K562 (cell line): ENCODE data around the gene SMNDC1. TPM values are rescaled to one million over a fixed set of nuclear protein-coding genes. Genes with fewer than 3 reads are reported as not detected.
A peak's percentile ranks its signal among the peaks of the same experiment; 100 is the strongest.

Experiments
- ATAC-seq: fragments of 200-7000 bp; cut with Tn5 transposase; 3 replicates; pipeline ENCODE4 v1.9.1; 2020; ENCODE audit warnings: moderate library complexity
- BruUV-seq: library from RNA; stranded (reverse); fragments of 400-500 nt; replicated peaks from 2 replicates; lab custom pipeline; 2021; lab: Mats Ljungman, UMichigan
- CTCF ChIA-PET: fragments of 300-600 bp; formaldehyde crosslinking; extraction: SDS; loops from one replicate; lab custom pipeline; 2021; ENCODE audit warnings: low intra/inter-chr PET ratio; lab: Yijun Ruan, JAX
- POLR2A ChIA-PET: fragments of 300-600, 350-650 bp; sonication (Branson Sonifier 250); formaldehyde crosslinking; extraction: SDS; loops from one replicate; lab custom pipeline; 2021; ENCODE audit warnings: antibody characterized with exemption, inconsistent platforms; lab: Yijun Ruan, JAX
- DNase-seq, 4 experiments: peaks; one replicate each; pipeline versions ENCODE4 v3.0.0 to v3.0.0-alpha.2; 2011 to 2018; ENCODE audit warnings: low spot score in 3 of 4, mixed read lengths in 3 of 4; ENCODE audit errors: extremely low read depth in 1 of 4
- FAIRE-seq: peaks from 2 replicates; lab custom pipeline; 2011; peaks lifted over from hg19 to GRCh38; lab: Jason Lieb, UNC
- H2AFZ ChIP-seq: 2 replicates; pipeline ENCODE4 v1.6.0; 2011; ENCODE audit warnings: low read depth, low read length, control low read depth, inconsistent platforms
- H3K27ac ChIP-seq: fragments of 200-600 bp; 3 replicates; pipeline ENCODE4 v1.8.0; 2011; ENCODE audit warnings: low read depth, mild to moderate bottlenecking, control low read depth, inconsistent platforms, low read length, moderate library complexity, mixed read lengths; ENCODE audit errors: extremely low read depth
- H3K27me3 ChIP-seq, 2 experiments: fragments of 300-600 bp in 1 of 2; 2 replicates in 1 of 2; 3 replicates in 1 of 2; pipeline versions ENCODE4 v1.6.0 to v1.8.0; 2011; ENCODE audit warnings: inconsistent platforms in 2 of 2, low read length in 2 of 2, mild to moderate bottlenecking in 1 of 2, mixed read lengths in 1 of 2, moderate library complexity in 1 of 2; ENCODE audit not compliant: control insufficient read depth in 2 of 2, insufficient read depth in 2 of 2
- H3K36me3 ChIP-seq: fragments of 300-600 bp; 3 replicates; pipeline ENCODE4 v1.8.0; 2011; ENCODE audit warnings: mild to moderate bottlenecking, low read length, inconsistent platforms; ENCODE audit not compliant: control insufficient read depth, insufficient read depth
- H3K4me1 ChIP-seq, 2 experiments: fragments of 200-600 bp in 1 of 2; replicated peaks in 1 of 2; 2 replicates in 1 of 2; 3 replicates in 1 of 2; pipeline versions ENCODE4 v1.5.1 to v1.8.0; 2011; ENCODE audit warnings: inconsistent platforms in 2 of 2, low read length in 2 of 2, mild to moderate bottlenecking in 1 of 2, mixed read lengths in 1 of 2, moderate library complexity in 1 of 2; ENCODE audit not compliant: control insufficient read depth in 2 of 2, insufficient read depth in 2 of 2
- H3K4me2 ChIP-seq: 2 replicates; pipeline ENCODE4 v1.6.1; 2011; ENCODE audit warnings: low read length, control low read depth, inconsistent platforms, mixed read lengths; ENCODE audit not compliant: insufficient read depth
- H3K4me3 ChIP-seq: fragments of 200-600 bp; sonication (generic), shearing (Covaris generic); 2 replicates; pipeline ENCODE4 v1.5.1; 2016; ENCODE audit warnings: control low read depth, inconsistent platforms
- H3K79me2 ChIP-seq: fragments of 200-600 bp; 3 replicates; pipeline ENCODE4 v1.8.0; 2011; ENCODE audit warnings: low read length, inconsistent platforms; ENCODE audit not compliant: control insufficient read depth, insufficient read depth
- H3K9ac ChIP-seq, 2 experiments: 2 replicates each; pipeline versions ENCODE4 v1.6.0 to v1.6.1; 2011; ENCODE audit warnings: low read depth in 2 of 2, low read length in 2 of 2, control low read depth in 1 of 2, inconsistent platforms in 1 of 2, mild to moderate bottlenecking in 1 of 2, mixed read lengths in 1 of 2; ENCODE audit not compliant: insufficient read depth in 1 of 2
- H3K9me1 ChIP-seq: one replicate; pipeline ENCODE4 v1.6.0; 2011; ENCODE audit warnings: inconsistent platforms, mild to moderate bottlenecking, low read length, moderate library complexity; ENCODE audit not compliant: control insufficient read depth, insufficient read depth
- H3K9me3 ChIP-seq: replicated peaks from 2 replicates; pipeline ENCODE4 v1.5.1; 2011; ENCODE audit warnings: low read depth, low read length, inconsistent platforms; ENCODE audit not compliant: control insufficient read depth, insufficient read depth
- H4K20me1 ChIP-seq: replicated peaks from 2 replicates; pipeline ENCODE4 v1.6.1; 2011; ENCODE audit warnings: low read length, inconsistent platforms, mixed read lengths; ENCODE audit not compliant: control insufficient read depth, insufficient read depth
- CBX3 ChIP-seq, 2 experiments: IDR thresholded peaks; 1 replicate in 1 of 2; 2 replicates in 1 of 2; pipeline ENCODE4 v1.6.1; 2012; ENCODE audit warnings: inconsistent platforms in 2 of 2, low read length in 2 of 2, borderline replicate concordance in 1 of 2, control low read depth in 1 of 2
- CBX5 ChIP-seq: IDR thresholded peaks from 2 replicates; pipeline ENCODE4 v1.6.1; 2014; ENCODE audit warnings: low read depth, borderline replicate concordance
- FOXA3 ChIP-seq, 2 experiments: fragments of 450-650 bp in 1 of 2; sonication (generic) in 1 of 2; formaldehyde crosslinking; IDR thresholded peaks in 1 of 2; conservative IDR thresholded peaks in 1 of 2; 2 replicates each; pipeline versions ENCODE4 v1.4.0 to v1.8.0; 2020 to 2022; ENCODE audit warnings: mild to moderate bottlenecking in 2 of 2, missing genetic modification reagents in 1 of 2
- TRIM28 ChIP-seq: fragments of 450-650 bp; IDR thresholded peaks from 2 replicates; pipeline ENCODE4 v1.6.1; 2017
- WGBS: fragments of 100-300 bp; shearing (Covaris generic); methylation state at CpG from one replicate; pipeline ENCODE4 v1.1.6; 2016; ENCODE audit warnings: low coverage, mixed read lengths; ENCODE audit not compliant: insufficient coverage; ENCODE audit errors: missing lambda C conversion rate; 5-methylcytosine and 5-hydroxymethylcytosine counted together
- in situ Hi-C: fragments of 300-500 bp; cut with MboI; formaldehyde crosslinking; loops from 4 replicates; pipeline ENCODE4 v1.15.0; 2018; ENCODE audit warnings: inconsistent platforms, mixed read lengths
- intact Hi-C: fragments of 100-400 bp; cut with micrococcal nuclease; formaldehyde crosslinking; loops from 2 replicates; pipeline ENCODE4 v1.14.2; 2022
- polyA plus RNA-seq, 8 experiments: library from polyadenylated mRNA; depleted of rRNA in 4 of 8; stranded (reverse) in 5 of 8; unstranded in 3 of 8; fragments of >200 nt; fragmentation: Nextera tagmentation in 2 of 8; fragmentation: Illumina TruSeq in 1 of 8; extraction: Ambion mirVana in 2 of 8; extraction: Trizol in 1 of 8; gene quantifications; 2 replicates each; pipeline versions ENCODE4 v1.2.1 to v1.2.3, GENCODE V29; 2011 to 2014; ENCODE audit warnings: inconsistent platforms in 1 of 8, missing spikeins in 1 of 8
- total RNA-seq, 7 experiments: library from RNA; depleted of rRNA in 6 of 7; stranded (reverse); fragments of >200 nt in 6 of 7; fragmentation: Illumina TruSeq in 2 of 7; extraction: Trizol in 2 of 7; gene quantifications; 2 replicates each; pipeline versions ENCODE4 v1.2.1 to v1.2.3, GENCODE V29; 2011 to 2021; ENCODE audit warnings: low replicate concordance in 1 of 7
- TF ChIP-seq, protein P1 (sequence below): fragments of 450-650 bp; IDR thresholded peaks from 2 replicates; pipeline ENCODE4 v1.6.1; 2016; ENCODE audit warnings: antibody characterized with exemption

SMNDC1 gene
- total and polyA plus RNA-seq, 9 of the 15 experiments (the other 6 are each of a cell fraction or from before 2014, with no cell fraction given), result 6.8 to 35.8 (median 12.3) TPM

DNA sequence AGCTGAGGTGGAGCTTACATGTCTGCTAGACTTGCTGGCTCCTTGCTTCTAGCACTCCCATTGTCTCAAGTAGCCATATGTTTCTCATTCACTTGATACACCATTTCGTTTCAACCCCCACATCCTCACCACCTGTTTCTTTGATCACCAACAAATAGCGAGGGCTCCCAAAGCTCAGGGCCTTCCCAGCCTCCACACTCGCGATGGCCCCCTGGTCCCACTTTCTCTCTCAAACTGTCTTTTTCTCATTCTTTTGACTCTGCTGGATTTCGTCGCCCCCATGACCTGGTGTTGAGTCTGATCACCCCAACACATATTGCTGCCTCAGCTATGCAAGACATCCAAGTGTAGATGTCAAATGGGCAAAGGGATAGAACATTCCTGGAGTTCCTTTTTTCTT, 26.0 kb upstream of the SMNDC1 start:
- Histone ChIP-seq H3K9me1 (no peaks in the 10 kb centered on the region), H3K4me2 (no peak overlapping the region), H3K4me1 (no peaks in the 10 kb centered on the region), H3K79me2 (no peaks in the 10 kb centered on the region), H3K27me3 (peaks cover 0 to 9% of the 10 kb centered on the region in 2 experiments; a peak in 1 of 5 replicates), H3K4me3 (no peak overlapping the region), H3K9ac (no peak overlapping the region), H3K9me3 (no peaks in the 10 kb centered on the region; the same call in 1 of the 2 replicates), H3K27ac (no peak overlapping the region), H2AFZ (no peak overlapping the region), H3K36me3 (no peaks in the 10 kb centered on the region), H4K20me1 (no peaks in the 10 kb centered on the region)
- ChIA-PET CTCF (no interaction called here), POLR2A (interaction anchor here (1.6 kb wide), 1 partner anchor 22 kb away, joined by 6 read pairs; no protein-coding TSS in a partner anchor)
- BruUV-seq, result no TSS peak
- WGBS, result 0% methylated on average over 4 of the region's 6 CpGs
- DNase-seq, result no peak
- TF ChIP-seq FOXA3 (CRISPR knock-in tag; conservative IDR thresholded peaks at IDR 0.05 in 1 of 2, IDR thresholded peaks at IDR 0.05 in 1 of 2) (no peak), TRIM28 (peak; percentile 69), CBX5 (peak; percentile 51; the same call in 1 of the 2 replicates), CBX3 (IDR thresholded peaks at IDR 0.05; ENCODE audit: borderline replicate concordance in 1 of 2, low read length in 2 of 2) (peak in 1 of 2 experiments; percentile 81; a peak in 2 of 3 replicates)
- TF ChIP-seq, protein P1, sequence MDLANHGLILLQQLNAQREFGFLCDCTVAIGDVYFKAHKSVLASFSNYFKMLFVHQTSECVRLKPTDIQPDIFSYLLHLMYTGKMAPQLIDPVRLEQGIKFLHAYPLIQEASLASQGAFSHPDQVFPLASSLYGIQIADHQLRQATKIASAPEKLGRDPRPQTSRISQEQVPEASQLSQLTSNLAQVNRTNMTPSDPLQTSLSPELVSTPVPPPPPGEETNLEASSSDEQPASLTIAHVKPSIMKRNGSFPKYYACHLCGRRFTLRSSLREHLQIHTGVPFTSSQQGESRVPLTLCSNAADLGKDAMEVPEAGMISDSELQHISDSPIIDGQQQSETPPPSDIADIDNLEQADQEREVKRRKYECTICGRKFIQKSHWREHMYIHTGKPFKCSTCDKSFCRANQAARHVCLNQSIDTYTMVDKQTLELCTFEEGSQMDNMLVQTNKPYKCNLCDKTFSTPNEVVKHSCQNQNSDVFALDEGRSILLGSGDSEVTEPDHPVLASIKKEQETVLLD, result no peak
- in situ Hi-C loops, result no loop called here
- no peak for FAIRE-seq
- intact Hi-C loops, result no loop called here
- no peak for ATAC-seq
